GM21360 (cell line): Measurements from ENCODE around the gene TAS2R10.

Source experiments
- ATAC-seq: cut with Tn5 transposase; IDR thresholded peaks from one replicate; pipeline ENCODE4 v1.9.1; 2021; ENCODE audit warnings: mild to moderate bottlenecking, moderate library complexity; ENCODE audit not compliant: unreplicated experiment

Gene TAS2R10

DNA sequence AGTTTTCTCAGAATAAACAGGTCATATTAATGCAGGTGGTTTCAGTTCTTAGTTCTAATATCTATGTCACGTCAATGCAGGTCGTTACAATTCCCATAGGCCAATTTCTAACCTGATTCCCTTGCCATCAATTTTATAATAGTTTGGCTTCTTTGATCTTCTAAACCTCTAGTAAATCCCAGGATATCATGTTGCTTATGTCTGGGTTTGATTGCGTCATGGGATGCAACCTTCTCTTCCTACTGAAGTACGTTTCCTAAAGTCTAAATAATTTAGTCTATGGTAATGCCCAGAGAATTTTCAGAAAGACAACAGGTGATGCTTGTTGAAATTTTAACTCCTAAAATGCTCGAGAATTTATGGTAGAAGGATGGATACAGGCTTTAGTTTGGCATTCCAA is 42.9 kb downstream of the TAS2R10 start:
- ATAC-seq: no peak

DNA sequence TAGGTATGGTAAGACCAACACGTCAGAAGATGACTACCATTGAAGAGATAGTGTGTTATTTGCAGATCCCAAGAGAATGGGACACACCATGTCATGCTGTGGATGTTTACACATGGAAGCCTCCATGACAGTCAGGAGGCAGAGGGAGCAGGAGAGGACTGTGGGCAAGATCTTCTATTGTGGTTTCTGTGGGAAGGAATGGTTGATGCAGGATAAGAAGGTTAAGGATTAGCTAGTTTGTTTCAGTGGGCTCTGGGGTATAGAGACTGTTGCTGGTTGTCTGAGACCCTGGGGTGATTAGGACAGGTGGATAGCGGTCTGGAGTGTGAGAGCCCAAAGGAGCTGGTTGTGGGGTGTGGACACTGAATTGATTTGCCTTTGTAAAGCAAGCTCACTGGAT is 47.1 kb downstream of the TAS2R10 start:
- no peak for ATAC-seq
